Activated CD4-positive, CD25-positive, alpha-beta regulatory T cell treated with anti-CD3 and anti-CD28 coated beads, Interleukin-2, amount 50 U/mL, for 24 hours (primary cell): ENCODE results near the gene TENM4.
"Not testable (repeated sequence)": the region's sequence is repeated elsewhere in the genome, so short reads cannot be mapped to it uniquely, and the experiment has no call there.

Experiments used
- ATAC-seq, 2 donors: fragments of 150-1000 bp; cut with Tn5 transposase; one replicate each; pipeline ENCODE4 v1.10.0; 2021; ENCODE audit warnings: mild to moderate bottlenecking in 1 of 2, moderate library complexity in 1 of 2

TENM4 gene

GRCh38 chr11:78646564-78647185 lies 794.2 kb downstream of the TENM4 start:
- peak in 1 of 2 donors; percentile 36 for ATAC-seq

GRCh38 chr11:78645226-78646202 lies 795.3 kb downstream of the TENM4 start:
- peak; percentile 35 to 41 for ATAC-seq

- no peak for ATAC-seq
These were observed 797.2 kb downstream of the TENM4 start for GRCh38 chr11:78643676-78644056.

- ATAC-seq, result no peak
These were observed 797.7 kb downstream of the TENM4 start for GRCh38 chr11:78642979-78643675.

DNA sequence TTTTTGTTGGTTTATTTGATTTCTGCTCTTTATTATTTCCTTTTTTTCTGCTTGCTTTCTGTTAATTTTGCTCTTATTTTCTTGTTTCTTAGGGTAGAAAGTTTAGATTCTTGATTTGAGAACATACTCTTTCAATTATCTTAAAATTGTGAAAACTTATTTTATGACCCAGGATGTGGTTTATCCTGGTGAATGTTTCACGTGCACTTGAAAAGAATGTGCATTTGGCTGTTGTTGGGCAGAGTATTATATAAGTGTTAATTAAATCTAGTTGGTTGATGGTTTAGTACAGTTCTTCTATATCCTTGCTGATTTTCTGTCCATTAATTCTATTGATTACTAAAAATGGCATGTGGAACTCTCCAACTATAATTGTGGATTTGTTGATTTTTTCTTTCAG lies 799.3 kb downstream of the TENM4 start:
- ATAC-seq, result no peak

DNA sequence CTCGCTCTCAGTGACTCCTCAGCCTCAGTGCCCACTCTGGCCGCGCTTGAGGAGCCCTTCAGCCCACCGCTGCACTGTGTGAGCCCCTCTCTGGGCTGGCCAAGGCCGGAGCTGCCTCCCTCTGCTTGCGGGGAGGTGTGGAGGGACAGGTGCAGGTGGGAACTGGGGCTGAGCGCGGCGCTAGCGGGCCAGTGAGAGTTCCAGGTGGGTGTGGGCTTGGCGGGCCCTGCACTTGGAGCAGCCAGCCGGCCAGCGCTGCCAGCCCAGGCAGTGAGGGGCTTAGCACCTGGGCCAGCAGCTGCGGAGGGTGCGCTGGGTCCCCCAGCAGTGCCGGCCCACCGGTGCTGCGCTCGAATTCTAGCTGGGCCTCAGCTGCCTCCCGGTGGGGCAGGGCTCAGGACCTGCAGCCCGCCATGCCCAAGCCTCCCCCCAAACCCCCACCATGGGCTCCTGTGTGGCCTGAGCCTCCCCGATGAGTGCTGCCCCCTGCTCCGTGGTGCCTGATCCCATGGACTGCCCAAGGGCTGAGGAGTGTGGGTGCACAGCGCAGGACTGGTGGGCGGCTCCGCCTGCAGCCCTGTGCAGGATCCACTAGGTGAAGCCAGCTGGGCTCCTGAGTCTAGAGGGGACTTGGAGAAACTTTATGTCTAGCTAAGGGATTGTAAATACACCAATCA lies 802.0 kb downstream of the TENM4 start:
- ATAC-seq, result no peak

DNA sequence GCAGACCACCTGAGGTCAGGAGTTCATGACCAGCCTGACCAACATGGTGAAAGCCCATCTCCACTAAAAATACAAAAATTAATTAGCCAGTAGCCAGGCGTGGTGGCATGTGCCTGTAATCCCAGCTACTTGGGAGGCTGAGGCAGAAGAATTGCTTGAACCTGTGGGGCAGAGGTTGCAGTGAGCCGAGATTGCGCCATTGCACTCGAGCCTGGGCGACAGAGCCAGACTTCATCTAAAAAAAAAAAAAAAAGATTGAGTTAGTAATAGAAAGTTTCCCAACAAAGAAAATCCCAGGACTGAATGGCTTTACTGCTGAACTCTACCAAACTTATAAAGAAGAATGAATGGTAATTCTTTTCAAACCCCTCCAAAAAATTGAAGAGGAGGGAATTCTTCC lies 803.3 kb downstream of the TENM4 start:
- ATAC-seq, result not testable (repeated sequence)

GRCh38 chr11:78635814-78636506 lies 804.9 kb downstream of the TENM4 start:
- ATAC-seq, result peak in 1 of 2 donors; percentile 27

- no peak for ATAC-seq
These were observed 807.1 kb downstream of the TENM4 start for GRCh38 chr11:78633516-78634310.

DNA sequence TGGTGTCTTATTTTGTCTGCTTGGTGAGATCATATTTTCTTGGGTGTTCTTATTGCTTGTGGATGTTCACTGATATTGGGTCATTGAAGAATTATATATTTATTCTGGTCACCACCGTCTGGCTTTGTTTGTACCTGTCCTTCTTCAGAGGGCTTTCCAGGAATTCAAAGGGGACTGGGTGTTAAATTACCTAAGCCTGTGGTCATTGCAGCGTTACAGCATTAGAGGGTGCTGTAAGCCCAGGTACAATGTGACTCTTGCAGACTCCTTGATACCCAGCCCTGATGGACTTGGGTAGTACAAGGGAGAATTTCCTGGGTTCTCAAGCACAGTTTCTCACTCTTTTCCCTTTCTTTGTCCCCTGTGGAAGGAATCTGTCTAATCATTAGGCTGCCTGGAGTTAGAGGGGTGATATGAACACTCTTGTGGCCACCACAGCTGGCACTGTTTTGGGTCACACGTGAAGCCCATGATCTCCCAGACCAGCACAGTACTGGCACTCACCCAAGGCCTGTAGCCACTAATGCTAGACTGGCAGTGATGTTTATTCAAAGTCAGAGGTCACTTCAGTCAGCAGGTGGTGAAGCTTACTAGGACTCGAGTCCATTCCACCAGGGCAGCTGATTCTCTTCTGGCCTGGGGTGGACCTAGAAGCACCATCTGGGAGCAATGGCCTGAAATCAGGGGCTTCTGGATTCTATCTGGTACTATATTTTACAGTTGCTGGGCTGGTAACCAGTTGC lies 810.1 kb downstream of the TENM4 start:
- no peak for ATAC-seq

DNA sequence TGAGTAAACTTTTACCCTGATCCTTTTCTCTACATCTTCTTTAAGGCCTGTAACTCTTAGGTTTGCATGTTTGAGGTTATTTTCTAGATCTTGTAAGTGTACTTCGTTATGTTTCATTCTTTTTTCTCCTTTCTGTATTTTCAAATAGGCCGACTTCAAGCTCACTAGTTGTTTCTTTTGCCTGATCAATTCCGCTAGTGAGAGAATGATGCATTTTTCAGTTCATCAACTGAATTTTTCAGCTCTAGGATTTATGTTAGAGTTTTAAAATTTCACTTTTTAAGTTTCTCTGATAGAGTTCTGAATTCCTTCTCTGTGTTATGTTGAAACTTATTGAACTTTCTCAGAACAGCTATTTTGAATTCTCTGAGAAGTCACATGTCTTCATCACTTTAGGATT lies 810.7 kb downstream of the TENM4 start:
- no peak for ATAC-seq

DNA sequence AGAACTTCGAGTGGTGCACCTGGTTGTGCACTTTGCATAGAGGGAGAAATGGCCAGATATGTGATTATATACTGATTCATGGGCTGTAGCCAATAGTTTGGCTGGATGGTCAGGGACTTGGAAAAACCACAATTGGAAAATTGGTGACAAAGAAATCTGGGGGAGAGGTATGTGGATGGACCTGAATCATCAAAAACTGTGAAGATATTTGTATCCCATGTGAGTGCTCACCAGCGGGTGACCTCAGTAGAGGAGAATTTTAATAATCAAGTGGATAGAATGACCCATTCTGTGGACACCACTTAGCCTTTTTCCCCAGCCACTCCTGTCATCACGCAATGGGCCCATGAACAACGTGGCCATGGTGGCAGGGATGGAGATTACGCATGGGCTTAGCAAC lies 818.2 kb downstream of the TENM4 start:
- ATAC-seq, result no peak

- ATAC-seq, result no peak
These were observed 820.7 kb downstream of the TENM4 start for GRCh38 chr11:78620159-78620558.

GRCh38 chr11:78615724-78616123 lies 825.1 kb downstream of the TENM4 start:
- ATAC-seq, result no peak

- no peak for ATAC-seq
These were observed 827.4 kb downstream of the TENM4 start for GRCh38 chr11:78613378-78613813.

DNA sequence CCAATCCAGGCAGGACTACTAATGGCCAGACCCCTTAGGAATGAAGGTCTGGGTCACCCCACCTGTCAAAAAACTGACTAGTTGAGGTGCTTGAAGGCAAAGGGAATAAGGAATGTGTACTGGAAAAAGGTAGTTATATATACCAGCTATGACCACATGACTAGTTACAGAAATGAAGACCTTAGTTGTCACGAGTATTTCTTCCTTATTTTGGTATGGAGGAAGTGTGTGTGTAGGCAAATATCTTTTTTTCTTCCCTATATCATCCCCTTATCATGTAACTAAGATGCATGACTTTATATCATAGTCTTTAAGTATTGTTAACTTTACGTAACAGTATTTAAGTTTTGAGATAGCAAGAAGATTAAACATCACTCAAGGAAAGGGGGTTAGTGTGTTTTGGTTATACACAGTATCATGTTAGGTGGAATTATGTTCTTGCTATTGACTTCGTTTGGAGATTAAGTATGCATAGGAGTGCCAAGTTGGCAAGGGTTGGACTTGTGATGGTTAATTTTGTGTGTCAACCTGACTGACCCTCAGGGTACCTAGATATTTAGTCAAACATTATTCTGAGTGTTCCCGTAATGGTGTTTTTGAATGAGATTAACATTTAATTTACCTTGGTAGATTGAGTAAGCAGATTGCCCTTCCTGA lies 828.0 kb downstream of the TENM4 start:
- no peak for ATAC-seq

DNA sequence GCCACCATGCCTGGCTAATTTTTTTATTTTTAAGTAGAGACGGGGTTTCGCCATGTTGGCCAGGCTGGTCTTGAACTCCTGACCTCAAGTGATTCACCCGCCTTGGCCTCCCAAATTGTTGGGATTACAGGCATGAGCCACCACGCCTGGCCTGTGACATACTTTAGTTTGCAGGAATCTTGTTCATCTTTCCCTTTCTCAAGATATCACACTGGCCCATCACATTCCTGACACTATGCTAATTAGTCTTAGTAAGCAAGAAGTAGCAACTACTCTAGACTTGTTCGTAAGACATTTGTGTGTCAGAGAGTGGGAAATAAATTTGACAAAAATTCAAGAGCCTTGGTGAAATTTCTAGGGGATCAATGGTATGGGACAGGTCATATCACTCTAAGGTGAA lies 831.5 kb downstream of the TENM4 start:
- not testable (repeated sequence) for ATAC-seq

DNA sequence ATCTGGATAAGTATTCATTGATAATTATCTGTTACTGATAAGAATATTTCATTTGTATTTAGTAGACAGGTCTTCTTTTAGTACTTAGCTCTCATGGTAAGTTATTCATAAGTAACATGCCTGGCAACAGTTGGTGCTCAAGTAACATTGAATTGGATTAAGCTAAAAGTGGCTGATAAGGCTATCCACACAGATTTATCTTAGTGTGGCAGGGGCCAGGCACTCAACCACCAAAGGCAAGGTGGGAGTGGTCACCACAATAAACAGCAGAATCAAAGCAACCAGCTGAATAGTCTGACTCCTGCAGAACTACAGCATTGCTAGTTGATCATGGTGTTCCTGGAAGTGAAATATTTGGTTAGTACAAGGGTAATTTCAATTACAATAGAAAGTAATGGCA lies 833.1 kb downstream of the TENM4 start:
- ATAC-seq, result no peak

DNA sequence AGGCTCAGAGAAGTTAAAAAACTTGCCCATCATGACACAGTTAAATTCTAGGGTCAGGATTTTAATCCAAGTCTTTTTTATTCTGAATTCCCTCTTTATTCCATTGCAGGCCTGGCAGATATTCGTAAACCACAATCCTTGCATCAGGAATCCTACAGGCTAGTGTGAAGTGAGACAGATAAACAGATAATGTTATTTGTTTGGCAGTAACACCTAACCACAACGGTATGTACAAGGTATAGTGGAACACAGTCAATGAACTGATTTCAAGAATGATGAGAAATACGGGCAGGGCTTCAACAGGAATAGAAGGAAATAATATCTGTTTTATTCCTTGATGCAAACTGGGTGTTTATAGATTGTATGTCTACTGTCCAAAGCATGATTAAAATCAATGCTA lies 834.2 kb downstream of the TENM4 start:
- ATAC-seq, result no peak

DNA sequence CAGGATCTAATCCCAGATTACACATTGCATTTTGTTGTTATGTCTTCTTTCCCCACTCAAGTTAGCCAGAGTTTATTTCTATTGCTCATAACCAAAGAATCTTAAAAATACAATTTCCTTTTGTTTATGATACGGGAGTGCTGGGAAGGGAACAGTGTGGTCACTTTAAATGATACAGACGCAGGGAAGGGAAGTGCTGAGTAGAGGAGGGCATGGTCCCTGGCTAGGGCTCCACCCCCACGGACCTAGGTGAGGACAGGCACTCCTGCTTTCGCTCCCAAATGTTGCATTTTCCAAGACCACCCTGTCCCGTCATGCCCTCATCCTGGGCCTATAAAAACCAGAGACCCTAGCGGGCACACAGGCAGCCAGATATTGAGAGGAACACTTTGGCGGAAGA lies 835.5 kb downstream of the TENM4 start:
- ATAC-seq, result no peak
